Measurements from ENCODE around the gene DIS3L2.
A peak's percentile ranks its signal among the peaks of the same experiment; 100 is the strongest.

Gene DIS3L2

GRCh38 chr2:232276084-232276732, 314.7 kb downstream of the DIS3L2 start:
- DNase-seq: peak; percentile 46

DNA sequence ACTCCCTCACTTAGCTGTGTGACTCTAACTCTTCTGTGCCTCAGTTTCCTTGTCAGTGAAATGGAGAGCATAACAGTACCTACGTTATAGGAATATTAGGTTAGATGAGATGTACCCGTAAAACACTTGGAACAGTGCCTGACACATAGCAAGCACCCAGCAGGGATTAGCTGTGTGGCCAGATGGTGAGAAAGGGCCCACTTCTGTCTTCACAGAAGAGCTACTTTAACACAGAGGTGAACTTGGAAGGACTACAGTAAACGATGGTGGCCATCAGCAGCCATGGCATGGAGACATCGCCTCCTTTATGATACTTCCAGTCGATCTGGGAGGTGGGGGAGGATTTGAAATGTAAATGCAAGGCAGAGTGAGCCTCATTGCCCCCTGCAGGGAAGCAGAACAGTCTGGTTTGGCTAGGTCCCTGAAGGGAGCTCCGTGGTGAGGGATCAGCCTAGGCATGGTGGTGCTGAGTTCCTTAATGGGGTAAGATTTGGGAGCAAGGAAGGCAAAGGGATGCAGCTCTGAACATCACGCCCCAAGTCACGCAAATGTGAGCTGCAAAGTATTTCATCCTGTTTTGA, 315.3 kb downstream of the DIS3L2 start:
- peak; percentile 31 for DNase-seq

- no peak for DNase-seq
Observed at GRCh38 chr2:232278534-232278933, 317.0 kb downstream of the DIS3L2 start.

- no peak for DNase-seq
Observed at GRCh38 chr2:232280341-232280740, 318.8 kb downstream of the DIS3L2 start.

GRCh38 chr2:232281858-232282507, 320.5 kb downstream of the DIS3L2 start:
- no peak for DNase-seq

DNA sequence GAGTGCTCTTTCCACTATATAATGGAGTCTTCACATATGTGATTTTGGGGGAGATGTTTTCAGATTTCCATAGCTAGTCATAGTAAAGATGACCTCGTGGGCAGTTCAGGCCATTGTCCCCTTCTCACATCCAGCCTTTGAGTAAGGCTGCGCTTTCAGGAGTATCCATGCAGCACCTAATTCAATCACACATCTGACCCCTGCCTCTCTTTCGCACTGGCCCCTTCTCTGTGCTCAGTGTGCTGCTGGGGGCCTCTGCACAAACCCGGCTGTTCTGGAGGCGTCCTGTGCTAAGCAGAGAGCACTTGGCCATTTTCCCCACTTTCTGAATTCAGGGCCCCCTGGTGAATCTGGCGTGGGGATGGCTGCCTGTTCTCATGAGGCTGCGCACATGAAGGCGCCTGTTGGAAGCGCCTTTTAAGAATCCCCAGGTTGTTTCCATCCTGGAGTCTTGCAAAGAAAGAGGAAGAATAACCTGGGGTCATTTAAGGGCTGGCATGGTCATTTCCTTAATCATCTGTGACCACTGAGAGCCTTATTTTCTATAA, 321.1 kb downstream of the DIS3L2 start:
- DNase-seq: no peak

DNA sequence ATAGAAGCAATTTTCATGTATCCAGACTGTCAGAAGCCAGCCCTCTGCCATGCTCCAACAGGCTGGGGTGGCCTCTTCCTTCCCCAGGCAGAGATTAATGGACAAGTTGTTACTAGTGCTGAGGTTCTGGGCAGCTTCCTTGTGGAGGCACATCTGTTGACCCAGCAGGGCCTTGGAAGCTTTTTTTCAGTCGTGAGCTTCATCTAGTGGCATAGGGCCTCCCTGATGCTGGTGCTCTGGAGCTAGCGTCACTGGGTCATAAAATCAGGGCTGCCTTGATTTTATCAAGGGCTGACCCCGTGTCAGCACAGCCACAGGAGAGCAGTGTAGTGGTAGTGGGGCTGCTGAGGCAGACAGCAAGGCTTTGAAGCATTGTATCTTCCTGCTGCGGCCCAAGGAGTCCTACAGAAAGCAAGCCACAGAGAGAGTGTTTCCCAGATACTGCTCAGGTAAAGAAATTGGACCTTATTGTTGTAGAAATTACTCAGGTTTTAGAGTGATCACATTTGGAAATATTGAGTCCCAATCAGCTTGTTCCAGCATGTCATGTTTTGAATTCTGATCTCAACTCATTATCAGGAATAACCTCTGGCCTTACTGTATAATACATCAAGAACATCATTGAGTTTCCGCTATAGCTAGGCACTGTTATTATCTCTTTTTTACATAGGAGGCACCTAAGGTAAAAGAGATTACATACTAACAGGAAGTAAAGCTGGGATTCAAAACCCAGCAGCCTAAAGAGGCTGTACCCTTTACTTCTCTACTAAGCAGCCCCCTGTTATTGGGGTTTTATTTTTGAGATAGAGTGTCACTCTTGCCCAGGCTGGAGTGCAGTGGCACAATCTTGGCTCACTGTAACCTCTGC, 324.7 kb downstream of the DIS3L2 start:
- DNase-seq: no peak

- peak; percentile 74 for DNase-seq
Observed at GRCh38 chr2:232287316-232287715, 325.8 kb downstream of the DIS3L2 start.

DNA sequence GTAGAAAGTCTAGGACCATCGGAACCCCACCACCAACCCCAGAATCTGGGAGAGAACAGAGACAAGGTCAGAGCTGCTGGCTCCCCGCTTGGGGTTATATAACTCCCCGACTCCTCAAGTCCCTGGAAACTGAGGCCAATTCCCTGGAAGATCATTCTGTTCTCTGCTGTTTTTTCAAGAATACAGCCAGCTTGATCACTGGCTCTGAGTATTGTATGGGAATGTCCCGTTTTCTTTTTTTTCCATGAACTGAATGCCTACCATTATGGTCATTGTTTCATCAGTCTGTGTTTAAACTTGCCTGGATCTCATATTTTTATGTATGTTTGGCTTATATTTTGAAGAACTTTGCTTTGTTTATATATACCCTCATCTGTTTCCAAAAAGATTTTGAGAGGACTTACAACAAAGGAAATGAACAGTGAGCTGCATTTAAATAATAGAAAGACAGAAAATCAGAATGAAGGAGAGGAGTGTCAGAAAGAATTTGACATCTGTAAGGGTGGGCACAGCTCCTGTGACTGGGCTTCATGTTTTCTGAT, 327.0 kb downstream of the DIS3L2 start:
- no peak for DNase-seq

DNA sequence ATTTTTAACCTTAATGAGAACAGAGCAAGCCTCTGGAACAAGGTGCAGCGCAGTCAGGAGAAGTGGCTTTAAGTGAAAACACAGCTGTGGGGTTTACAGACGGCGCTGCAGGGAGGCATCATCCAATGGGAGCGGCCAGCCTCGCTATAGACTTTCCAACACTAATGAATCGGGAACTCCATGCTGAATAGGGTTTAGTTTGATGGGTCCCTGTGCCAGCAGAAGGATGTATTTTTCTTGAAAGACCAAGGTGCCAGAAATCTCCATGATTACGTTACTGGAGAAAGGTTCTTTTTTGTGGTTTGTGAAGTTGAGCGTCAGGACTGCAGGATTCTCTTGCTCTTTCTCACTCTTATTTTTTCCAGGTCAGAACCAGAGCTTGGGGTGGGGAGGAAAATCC, 329.2 kb downstream of the DIS3L2 start:
- no peak for DNase-seq

GRCh38 chr2:232291343-232291742, 329.8 kb downstream of the DIS3L2 start:
- no peak for DNase-seq

GRCh38 chr2:232292395-232293154, 331.1 kb downstream of the DIS3L2 start:
- peak; percentile 32 for DNase-seq

- no peak for DNase-seq
Observed at GRCh38 chr2:232293191-232293590, 331.7 kb downstream of the DIS3L2 start.

- DNase-seq: no peak
Observed at GRCh38 chr2:232295971-232296370, 334.5 kb downstream of the DIS3L2 start.

DNA sequence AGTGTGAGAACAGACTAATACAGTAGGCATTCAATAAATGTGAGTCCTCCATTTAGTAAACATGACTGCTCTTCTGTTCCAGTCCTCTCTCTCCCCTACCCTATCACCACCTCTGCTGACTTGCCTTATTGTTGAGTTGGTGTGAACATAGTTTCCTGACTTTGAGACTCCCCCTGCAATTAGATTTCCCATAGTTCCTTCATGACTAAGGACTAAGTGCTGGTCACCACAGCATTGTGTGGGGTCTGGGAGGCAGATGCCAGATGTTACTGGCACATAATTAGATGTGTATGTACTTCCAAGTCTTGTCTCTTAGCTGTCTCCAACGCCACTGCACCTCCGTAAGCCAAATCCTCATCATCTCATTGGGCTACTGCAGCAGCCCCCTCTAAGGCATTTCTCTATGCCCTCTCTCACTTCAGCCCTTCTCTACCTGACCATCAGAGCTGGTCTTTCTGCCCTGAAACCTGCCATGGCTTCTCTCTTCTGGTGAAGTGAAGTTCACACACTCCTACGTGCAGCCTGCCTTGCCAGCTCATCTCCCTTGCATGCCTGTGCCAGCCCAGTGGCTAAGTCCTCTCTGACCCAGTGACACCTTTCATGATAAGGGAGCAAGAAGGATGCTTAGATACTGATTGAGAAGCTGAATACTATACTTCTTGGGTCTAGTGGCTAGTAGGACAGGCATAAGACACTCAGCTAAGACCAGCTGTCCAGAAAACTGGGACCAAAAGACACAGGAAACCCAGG, 335.4 kb downstream of the DIS3L2 start:
- no peak for DNase-seq

GRCh38 chr2:232299084-232299483, 337.6 kb downstream of the DIS3L2 start:
- no peak for DNase-seq

DNA sequence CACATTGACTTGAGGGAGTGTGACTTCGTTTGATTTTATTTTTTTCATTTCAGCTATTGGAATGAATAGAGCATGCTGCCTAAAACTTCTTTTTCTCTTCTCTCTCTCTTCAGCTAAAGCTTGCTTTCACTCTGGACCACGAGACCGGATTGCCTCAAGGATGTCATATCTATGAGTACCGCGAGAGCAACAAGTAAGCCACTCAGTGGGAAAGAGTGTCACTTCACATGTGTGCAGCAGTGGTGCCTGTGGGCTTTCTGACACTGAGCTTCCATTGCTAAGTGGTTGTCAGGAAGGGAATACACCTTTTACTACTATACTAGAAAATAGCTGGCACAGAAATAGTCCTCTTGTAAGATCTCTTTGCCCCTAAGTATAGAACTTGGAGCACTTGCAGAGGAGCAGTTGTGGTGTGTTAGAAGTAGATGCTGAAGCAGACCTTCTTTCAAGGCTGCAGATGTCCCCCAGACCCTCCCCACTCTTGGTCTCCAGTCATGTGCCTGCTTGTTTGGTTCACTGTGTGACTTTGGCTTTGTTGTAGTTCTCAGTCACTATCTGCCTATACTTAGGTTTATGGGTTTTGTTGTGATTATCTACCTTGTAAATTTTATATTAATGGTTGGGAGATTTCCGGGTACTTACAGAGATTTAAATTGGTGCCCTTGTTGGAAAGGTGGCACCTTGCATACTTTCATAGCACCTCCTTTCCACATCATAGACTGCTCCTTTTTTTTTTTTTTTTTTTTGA, 338.6 kb downstream of the DIS3L2 start:
- DNase-seq: no peak

DNA sequence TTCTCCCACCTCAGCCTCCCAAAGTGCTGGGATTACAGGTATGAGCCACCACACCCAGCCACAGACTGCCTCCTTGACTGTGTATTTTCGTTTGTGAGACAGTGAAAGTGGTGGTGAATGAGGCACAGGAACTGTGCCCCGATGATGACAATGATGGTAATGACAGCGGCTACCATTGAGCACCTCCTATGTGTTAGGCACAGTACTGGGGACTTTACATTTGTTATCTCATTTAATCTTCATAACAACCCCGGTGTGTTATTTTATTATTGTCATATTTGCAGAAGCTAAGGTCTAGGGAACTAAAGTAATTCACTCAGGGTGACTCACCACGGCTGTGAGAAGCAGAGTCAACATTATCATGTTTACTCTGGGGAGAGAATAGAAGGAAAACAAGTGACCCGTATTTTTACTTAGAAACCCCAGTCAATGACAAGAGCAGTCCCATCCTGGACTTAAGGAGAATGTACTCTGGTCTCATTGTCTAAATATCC, 339.4 kb downstream of the DIS3L2 start:
- DNase-seq: no peak

GRCh38 chr2:232304236-232304635, 342.7 kb downstream of the DIS3L2 start:
- no peak for DNase-seq

DNA sequence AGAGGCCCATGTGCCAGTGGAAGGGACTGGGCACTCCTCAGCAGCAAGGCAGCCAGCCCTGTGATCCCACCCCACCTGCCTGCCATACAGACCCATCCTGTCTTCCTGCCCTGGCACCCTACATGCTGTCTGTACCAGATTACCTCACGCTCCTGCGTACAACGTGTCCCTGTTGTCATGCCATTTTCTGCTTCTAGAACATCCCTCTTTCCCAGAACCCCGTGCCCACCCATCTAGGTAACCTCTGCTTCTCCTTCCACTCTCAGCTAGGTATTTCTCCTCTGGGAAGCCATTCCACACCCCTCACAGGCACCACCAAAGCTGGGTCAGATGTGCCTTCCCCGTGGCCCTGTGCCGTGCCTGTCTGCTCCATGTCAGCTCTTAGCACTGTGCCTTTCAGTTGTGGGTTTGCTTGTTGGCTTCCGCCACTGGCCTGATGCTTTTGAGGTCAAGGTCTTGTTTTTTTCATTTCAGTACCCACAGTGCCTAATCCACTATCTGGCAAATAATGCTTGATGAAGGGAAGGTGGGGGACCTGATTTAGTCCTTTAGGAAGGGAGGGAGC, 345.3 kb downstream of the DIS3L2 start:
- no peak for DNase-seq
